HepG2 (cell line): ENCODE measurements around the gene WDR82. TPM values are rescaled to one million over a fixed set of nuclear protein-coding genes. Genes with fewer than 3 reads are reported as not detected.

ENCODE experiments used
- CENPX ChIP-seq: sonication (generic); formaldehyde crosslinking; IDR thresholded peaks from 2 replicates; pipeline ENCODE4 v1.9.0; 2021; ENCODE audit warnings: mild to moderate bottlenecking, missing genetic modification reagents, moderate library complexity
- HIC2 ChIP-seq: sonication (generic); formaldehyde crosslinking; IDR thresholded peaks from 2 replicates; pipeline ENCODE4 v1.9.0; 2022; ENCODE audit warnings: low read depth, missing genetic modification reagents
- KAT8 ChIP-seq: IDR thresholded peaks from 2 replicates; pipeline ENCODE4 v1.6.1; 2016; ENCODE audit warnings: missing genetic modification reagents, missing compliant biosample characterization
- KDM5B ChIP-seq: sonication (generic); formaldehyde crosslinking; IDR thresholded peaks from 2 replicates; pipeline ENCODE4 v1.4.0; 2020; ENCODE audit warnings: missing genetic modification reagents, mild to moderate bottlenecking, borderline replicate concordance
- LBX2 ChIP-seq: sonication (generic); formaldehyde crosslinking; IDR thresholded peaks from 2 replicates; pipeline ENCODE4 v1.5.0; 2020; ENCODE audit warnings: missing genetic modification reagents, mild to moderate bottlenecking, borderline replicate concordance
- MAFK ChIP-seq, 2 experiments: IDR thresholded peaks in 1 of 2; conservative IDR thresholded peaks in 1 of 2; 2 replicates each; pipeline ENCODE4 v1.6.1; 2011; ENCODE audit warnings: improper control_type of control experiment in 2 of 2, low read length in 2 of 2
- MBD4 ChIP-seq: IDR thresholded peaks from 2 replicates; pipeline ENCODE4 v1.6.1; 2012; ENCODE audit warnings: low read length, inconsistent platforms, borderline replicate concordance
- MLLT10 ChIP-seq: sonication (generic); formaldehyde crosslinking; IDR thresholded peaks from 2 replicates; pipeline ENCODE4 v1.4.0; 2020; ENCODE audit warnings: missing genetic modification reagents
- MTA3 ChIP-seq: sonication (generic); formaldehyde crosslinking; IDR thresholded peaks from 2 replicates; pipeline ENCODE4 v1.4.0; 2020; ENCODE audit warnings: missing genetic modification reagents
- MXD1 ChIP-seq: sonication (generic); formaldehyde crosslinking; IDR thresholded peaks from 2 replicates; pipeline ENCODE4 v1.4.0; 2020; ENCODE audit warnings: mild to moderate bottlenecking, missing genetic modification reagents
- NR2F2 ChIP-seq: IDR thresholded peaks from 2 replicates; pipeline ENCODE4 v1.6.1; 2012; ENCODE audit warnings: low read depth, inconsistent platforms, borderline replicate concordance
- PAWR ChIP-seq: sonication (generic); formaldehyde crosslinking; IDR thresholded peaks from 2 replicates; pipeline ENCODE4 v1.4.0; 2020; ENCODE audit warnings: missing genetic modification reagents, mild to moderate bottlenecking, borderline replicate concordance
- PRPF4 ChIP-seq: fragments of 200-400 bp; formaldehyde crosslinking; IDR thresholded peaks from 2 replicates; pipeline ENCODE4 v1.6.1; 2016; ENCODE audit warnings: low read length, low read depth; ENCODE audit not compliant: poor library complexity, severe bottlenecking
- RNF2 ChIP-seq: fragments of 450-650 bp; conservative IDR thresholded peaks from 2 replicates; pipeline ENCODE4 v1.6.1; 2016; ENCODE audit warnings: low read depth
- TMF1 ChIP-seq: sonication (generic); formaldehyde crosslinking; IDR thresholded peaks from 2 replicates; pipeline ENCODE4 v1.8.1; 2022; ENCODE audit warnings: low read depth, missing genetic modification reagents
- ZMAT3 ChIP-seq: sonication (generic); formaldehyde crosslinking; conservative IDR thresholded peaks from 2 replicates; pipeline ENCODE4 v1.7.0; 2021; ENCODE audit warnings: missing genetic modification reagents
- ZNF24 ChIP-seq: fragments of 450-650 bp; IDR thresholded peaks from 2 replicates; pipeline ENCODE4 v1.6.1; 2017; ENCODE audit warnings: antibody characterized with exemption, mild to moderate bottlenecking
- ZNF253 ChIP-seq: sonication (generic); formaldehyde crosslinking; IDR thresholded peaks from 2 replicates; pipeline ENCODE4 v1.8.0; 2022; ENCODE audit warnings: mild to moderate bottlenecking, missing genetic modification reagents, borderline replicate concordance
- ZNF414 ChIP-seq: sonication (generic); formaldehyde crosslinking; IDR thresholded peaks from 2 replicates; pipeline ENCODE4 v1.5.0; 2020; ENCODE audit warnings: missing genetic modification reagents
- ZNF589 ChIP-seq: sonication (generic); formaldehyde crosslinking; conservative IDR thresholded peaks from 2 replicates; pipeline ENCODE4 v1.8.0; 2022; ENCODE audit warnings: mild to moderate bottlenecking, moderate library complexity, missing genetic modification reagents
- ZNF766 ChIP-seq: sonication (generic); formaldehyde crosslinking; IDR thresholded peaks from 2 replicates; pipeline ENCODE4 v1.5.0; 2020; ENCODE audit warnings: missing genetic modification reagents, borderline replicate concordance
- ZNF777 ChIP-seq: sonication (generic); formaldehyde crosslinking; IDR thresholded peaks from 2 replicates; pipeline ENCODE4 v1.4.0; 2020; ENCODE audit warnings: missing genetic modification reagents
- ZNF781 ChIP-seq: sonication (generic); formaldehyde crosslinking; IDR thresholded peaks from 2 replicates; pipeline ENCODE4 v1.5.1; 2020; ENCODE audit warnings: borderline replicate concordance, mild to moderate bottlenecking, missing genetic modification reagents; ENCODE audit errors: not compliant biosample characterization
- ZSCAN20 ChIP-seq: sonication (generic); formaldehyde crosslinking; IDR thresholded peaks from 2 replicates; pipeline ENCODE4 v1.4.0; 2020; ENCODE audit warnings: missing genetic modification reagents, mild to moderate bottlenecking, borderline replicate concordance
- ZSCAN22 ChIP-seq: sonication (generic); formaldehyde crosslinking; IDR thresholded peaks from 2 replicates; pipeline ENCODE4 v1.4.0; 2020; ENCODE audit warnings: mild to moderate bottlenecking, missing genetic modification reagents
- ZSCAN31 ChIP-seq: sonication (generic); formaldehyde crosslinking; IDR thresholded peaks from 2 replicates; pipeline ENCODE4 v1.5.0; 2020; ENCODE audit warnings: low read depth, mild to moderate bottlenecking, missing genetic modification reagents
- polyA plus RNA-seq, 8 experiments: library from polyadenylated mRNA; depleted of rRNA in 3 of 8; stranded (reverse) in 7 of 8; unstranded in 1 of 8; fragments of >200 nt; fragmentation: Illumina TruSeq in 4 of 8; extraction: Trizol in 4 of 8; gene quantifications; 2 replicates each; pipeline versions ENCODE4 v1.2.1 to v1.2.3, GENCODE V29; 2011 to 2016; ENCODE audit warnings: low read depth in 4 of 8, missing spikeins in 1 of 8, mixed read lengths in 1 of 8; ENCODE audit not compliant: insufficient read depth in 1 of 8
- total RNA-seq, 5 experiments: library from RNA; depleted of rRNA; stranded (reverse); fragments of >200 nt; fragmentation: Illumina TruSeq; extraction: Trizol; gene quantifications; 2 replicates each; pipeline ENCODE4 v1.2.3, GENCODE V29; 2016; ENCODE audit warnings: low read depth in 1 of 5

The WDR82 gene
- total and polyA plus RNA-seq, 2 of the 13 experiments (the other 11 are each of a cell fraction or from before 2014, with no cell fraction given), result 39.1 to 59.5 TPM

GRCh38 chr3:52238761-52239701 lies 39.4 kb downstream of the WDR82 start, which contains the start of gene TWF2 (continued):
- TF ChIP-seq KDM5B, result peak; percentile 55; the same call in 1 of the 2 replicates
- TF ChIP-seq ZNF766 (CRISPR knock-in tag), result peak; percentile 69; the same call in 1 of the 2 replicates
- TF ChIP-seq MLLT10 (CRISPR knock-in tag), result no peak; the same call in 1 of the 2 replicates
- TF ChIP-seq KAT8 (CRISPR knock-in tag), result peak; percentile 62; the same call in 1 of the 2 replicates
- 0 out of 2 replicates have a peak, but pooled peaks have one; percentile 67 for TF ChIP-seq ZSCAN20 (CRISPR knock-in tag)
- no peak for TF ChIP-seq CENPX (CRISPR knock-in tag)
- TF ChIP-seq PAWR (CRISPR knock-in tag), result no peak
- no peak for TF ChIP-seq HIC2 (CRISPR knock-in tag)
- TF ChIP-seq ZNF777, result peak; percentile 93
- no peak for TF ChIP-seq ZNF24
- TF ChIP-seq PRPF4, result no peak
- no peak for TF ChIP-seq ZSCAN31 (CRISPR knock-in tag)
- TF ChIP-seq RNF2, result no peak
- no peak for TF ChIP-seq ZSCAN22 (CRISPR knock-in tag)
- TF ChIP-seq ZMAT3 (CRISPR knock-in tag), result peak; percentile 45
- peak; percentile 88; the same call in 1 of the 2 replicates for TF ChIP-seq ZNF414
- no peak for TF ChIP-seq MTA3 (CRISPR knock-in tag)
- no peak for TF ChIP-seq MAFK (conservative IDR thresholded peaks at IDR 0.05 in 1 of 2, IDR thresholded peaks at IDR 0.05 in 1 of 2; ENCODE audit: low read length in 2 of 2)
- no peak for TF ChIP-seq MBD4
- peak; percentile 9 for TF ChIP-seq ZNF781 (CRISPR knock-in tag)
- TF ChIP-seq ZNF253 (CRISPR knock-in tag), result no peak
- TF ChIP-seq ZNF589 (CRISPR knock-in tag), result no peak
- TF ChIP-seq TMF1 (CRISPR knock-in tag), result peak; percentile 64; the same call in 1 of the 2 replicates
- TF ChIP-seq LBX2 (CRISPR knock-in tag), result no peak
- TF ChIP-seq NR2F2, result no peak
- peak; percentile 47; the same call in 1 of the 2 replicates for TF ChIP-seq MXD1 (CRISPR knock-in tag)
